ENCODE measurements around the gene YIPF6. TPM values are rescaled to one million over a fixed set of nuclear protein-coding genes. Genes with fewer than 3 reads are reported as not detected.
"Not testable (repeated sequence)": the region's sequence is repeated elsewhere in the genome, so short reads cannot be mapped to it uniquely, and the experiment has no call there.

The YIPF6 gene
- total RNA-seq, 6 experiments from 2014 or later = 35.5 to 46.2 (median 38.0) TPM

DNA sequence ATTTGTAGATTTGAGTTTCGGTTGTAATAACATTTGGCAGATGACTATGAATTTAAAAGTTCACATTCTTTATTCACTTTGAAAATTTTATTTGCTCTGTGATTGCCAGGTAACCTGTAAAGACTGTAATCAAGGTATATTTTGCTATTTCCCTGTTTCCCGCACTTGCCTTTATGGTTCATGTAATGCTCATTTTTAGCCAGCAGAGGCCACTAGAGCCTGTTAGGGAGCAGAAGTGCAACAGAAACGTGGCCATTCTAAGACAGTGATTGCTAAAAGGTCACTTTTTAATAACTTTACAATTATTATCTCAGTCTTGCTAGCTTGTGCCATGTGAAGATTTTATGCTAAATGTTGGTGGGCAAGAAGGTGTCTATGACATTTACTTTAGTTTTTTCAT lies 12.4 kb downstream of the YIPF6 start:
- H3K36me3 Mint-ChIP-seq (ENCODE audit: low read depth) = no peaks in the 10 kb centered on the region
- no peak overlapping the region for H3K27ac Mint-ChIP-seq
- no peak overlapping the region for H3K4me3 Mint-ChIP-seq
- peaks cover 1% of the 10 kb centered on the region for H3K27me3 Mint-ChIP-seq (ENCODE audit: insufficient read depth)
- TF ChIP-seq, protein P1, sequence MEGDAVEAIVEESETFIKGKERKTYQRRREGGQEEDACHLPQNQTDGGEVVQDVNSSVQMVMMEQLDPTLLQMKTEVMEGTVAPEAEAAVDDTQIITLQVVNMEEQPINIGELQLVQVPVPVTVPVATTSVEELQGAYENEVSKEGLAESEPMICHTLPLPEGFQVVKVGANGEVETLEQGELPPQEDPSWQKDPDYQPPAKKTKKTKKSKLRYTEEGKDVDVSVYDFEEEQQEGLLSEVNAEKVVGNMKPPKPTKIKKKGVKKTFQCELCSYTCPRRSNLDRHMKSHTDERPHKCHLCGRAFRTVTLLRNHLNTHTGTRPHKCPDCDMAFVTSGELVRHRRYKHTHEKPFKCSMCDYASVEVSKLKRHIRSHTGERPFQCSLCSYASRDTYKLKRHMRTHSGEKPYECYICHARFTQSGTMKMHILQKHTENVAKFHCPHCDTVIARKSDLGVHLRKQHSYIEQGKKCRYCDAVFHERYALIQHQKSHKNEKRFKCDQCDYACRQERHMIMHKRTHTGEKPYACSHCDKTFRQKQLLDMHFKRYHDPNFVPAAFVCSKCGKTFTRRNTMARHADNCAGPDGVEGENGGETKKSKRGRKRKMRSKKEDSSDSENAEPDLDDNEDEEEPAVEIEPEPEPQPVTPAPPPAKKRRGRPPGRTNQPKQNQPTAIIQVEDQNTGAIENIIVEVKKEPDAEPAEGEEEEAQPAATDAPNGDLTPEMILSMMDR (IDR thresholded peaks at IDR 0.05) = peak; percentile 82
- no peaks in the 10 kb centered on the region for H3K9me3 Mint-ChIP-seq
- H3K4me1 Mint-ChIP-seq (ENCODE audit: low read depth) = peaks cover 18% of the 10 kb centered on the region
- no peak for DNase-seq

DNA sequence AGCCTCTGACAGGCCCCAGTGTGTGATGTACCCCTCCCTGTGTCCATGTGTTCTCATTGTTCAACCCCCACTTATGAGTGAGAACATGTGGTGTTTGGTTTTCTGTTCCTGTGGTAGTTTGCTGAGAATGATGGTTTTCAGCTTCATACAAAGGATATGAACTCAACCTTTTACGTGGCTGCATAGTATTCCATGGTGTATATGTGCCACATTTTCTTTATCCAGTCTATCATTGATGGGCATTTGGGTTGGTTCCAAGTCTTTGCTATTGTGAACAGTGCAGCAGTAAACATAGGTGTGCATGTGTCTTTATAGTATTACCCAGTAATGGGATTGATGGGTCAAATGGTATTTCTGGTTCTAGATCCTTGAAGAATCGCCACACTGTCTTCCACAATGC lies 25.8 kb downstream of the YIPF6 start:
- peaks cover 37% of the 10 kb centered on the region for H3K36me3 Mint-ChIP-seq (ENCODE audit: low read depth)
- not testable (repeated sequence) for H3K9me3 Mint-ChIP-seq; H3K27me3 Mint-ChIP-seq (ENCODE audit: insufficient read depth)

DNA sequence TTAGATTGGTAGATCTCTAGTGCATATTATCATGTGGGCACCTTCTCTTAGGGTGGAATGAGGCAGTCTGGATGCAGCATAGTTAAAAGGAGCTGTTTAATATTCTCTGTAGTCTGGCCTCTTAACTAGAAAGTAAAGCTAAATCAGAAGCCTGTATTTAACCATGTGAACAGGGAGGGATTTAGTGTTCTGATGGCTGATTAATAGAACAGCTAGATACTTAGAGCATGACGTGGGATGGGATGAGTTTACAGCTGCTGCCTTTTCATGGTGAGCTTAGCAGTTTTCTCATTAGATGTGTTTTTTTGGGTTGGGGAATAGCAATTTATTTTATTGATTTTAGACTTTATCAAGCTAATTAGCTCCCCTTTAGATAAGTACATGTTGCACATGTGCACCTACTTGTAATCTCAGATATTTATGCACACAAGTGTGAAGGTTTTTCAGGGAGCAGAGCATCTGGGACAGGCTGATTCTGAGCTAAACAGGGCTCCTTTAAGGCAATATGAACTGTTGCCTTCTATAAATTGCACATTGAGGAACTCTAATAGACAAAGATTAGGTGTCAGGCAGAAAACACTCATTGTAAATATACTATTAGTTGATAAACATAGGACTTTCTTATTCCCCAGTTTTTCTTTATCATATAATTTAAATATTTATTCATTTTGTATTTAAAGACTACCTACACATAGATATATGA lies 34.1 kb downstream of the YIPF6 start:
- Mint-ChIP-seq H3K27ac (no peak overlapping the region; the same call in 1 of the 2 replicates), H3K9me3 (no peaks in the 10 kb centered on the region), H3K4me1 (ENCODE audit: low read depth) (peaks cover 7% of the 10 kb centered on the region; the same call in 1 of the 2 replicates), H3K36me3 (ENCODE audit: low read depth) (peaks cover 5% of the 10 kb centered on the region), H3K27me3 (ENCODE audit: insufficient read depth) (peaks cover under 1% of the 10 kb centered on the region; the same call in 1 of the 2 replicates), H3K4me3 (no peak overlapping the region)
- DNase-seq = peak; percentile 40
- TF ChIP-seq, protein P1 (IDR thresholded peaks at IDR 0.05) = no peak

More for the DNA sequence above, 25.8 kb downstream of the YIPF6 start:
- H3K4me3 Mint-ChIP-seq; H3K4me1 Mint-ChIP-seq (ENCODE audit: low read depth); DNase-seq; H3K27ac Mint-ChIP-seq: not testable (repeated sequence)

DNA sequence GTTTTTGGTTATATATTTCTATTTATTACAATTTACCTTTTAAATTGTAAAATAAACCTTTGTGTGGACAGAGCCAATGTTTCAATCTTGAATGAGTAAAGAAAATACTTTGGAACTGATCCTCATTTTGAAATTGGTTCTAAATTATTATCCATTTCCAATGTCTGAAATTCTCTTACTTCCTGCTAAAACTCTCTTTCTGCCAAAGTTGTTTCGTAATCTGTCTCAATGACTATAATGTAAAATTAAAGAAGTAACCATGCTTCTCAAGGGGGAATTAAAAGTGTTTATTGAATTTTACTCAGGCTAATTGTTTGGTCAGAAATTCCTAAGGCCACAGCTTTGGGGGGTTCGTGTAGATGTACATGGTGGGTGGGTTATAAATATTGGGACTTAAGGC lies 34.8 kb downstream of the YIPF6 start:
- Mint-ChIP-seq H3K36me3 (ENCODE audit: low read depth) (peaks cover 5% of the 10 kb centered on the region), H3K4me3 (no peak overlapping the region), H3K27me3 (ENCODE audit: insufficient read depth) (peaks cover 2% of the 10 kb centered on the region; the same call in 1 of the 2 replicates), H3K27ac (no peak overlapping the region), H3K4me1 (ENCODE audit: low read depth) (peaks cover 7% of the 10 kb centered on the region; the same call in 1 of the 2 replicates), H3K9me3 (no peaks in the 10 kb centered on the region)
- TF ChIP-seq, protein P1 (IDR thresholded peaks at IDR 0.05) = no peak
- no peak for DNase-seq

DNA sequence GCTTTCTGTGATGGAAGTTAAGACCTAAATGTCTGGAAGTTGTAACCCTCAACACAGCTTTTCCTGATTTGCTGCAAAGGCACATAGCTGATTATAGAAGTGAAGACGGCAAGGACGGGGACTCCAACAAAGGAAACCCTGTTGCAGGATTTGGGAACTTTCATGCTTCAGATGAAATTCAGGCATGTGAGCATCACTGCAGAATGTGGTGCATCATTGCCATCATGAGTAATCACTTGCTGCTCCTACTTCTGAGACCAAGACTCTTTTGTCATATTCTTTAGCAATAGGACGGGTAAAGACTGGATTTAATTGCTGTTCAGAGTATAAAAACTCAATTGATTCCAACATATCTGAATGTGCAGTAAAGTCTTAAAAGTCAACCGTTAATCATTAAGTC lies 35.8 kb downstream of the YIPF6 start:
- H3K36me3 Mint-ChIP-seq (ENCODE audit: low read depth) = no peaks in the 10 kb centered on the region
- H3K27me3 Mint-ChIP-seq (ENCODE audit: insufficient read depth) = peaks cover 2% of the 10 kb centered on the region; the same call in 1 of the 2 replicates
- no peak overlapping the region for H3K4me3 Mint-ChIP-seq
- no peak for DNase-seq
- TF ChIP-seq, protein P1 (IDR thresholded peaks at IDR 0.05) = no peak
- no peak overlapping the region for H3K27ac Mint-ChIP-seq
- peaks cover 7% of the 10 kb centered on the region; the same call in 1 of the 2 replicates for H3K4me1 Mint-ChIP-seq (ENCODE audit: low read depth)
- no peaks in the 10 kb centered on the region for H3K9me3 Mint-ChIP-seq

DNA sequence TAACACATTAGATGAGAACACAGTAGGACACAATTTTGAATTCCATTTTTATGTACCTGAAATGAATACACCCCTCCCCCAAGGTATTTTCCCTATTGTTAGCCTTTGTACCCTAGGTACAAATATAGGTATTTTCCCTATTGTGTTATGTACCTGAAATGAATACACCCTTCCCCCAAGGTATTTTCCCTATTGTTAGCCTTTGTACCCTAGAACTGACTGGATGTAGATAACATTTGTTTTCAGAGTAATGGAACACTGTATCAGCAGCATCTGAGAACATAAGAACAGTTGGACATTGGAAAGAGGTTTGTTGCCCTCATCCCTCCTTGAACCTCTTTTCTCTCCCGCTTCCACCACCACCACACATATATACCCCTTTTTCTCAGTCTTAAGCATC lies 37.6 kb downstream of the YIPF6 start:
- Mint-ChIP-seq H3K9me3 (no peaks in the 10 kb centered on the region), H3K4me3 (no peak overlapping the region), H3K27me3 (ENCODE audit: insufficient read depth) (peaks cover 2% of the 10 kb centered on the region; the same call in 1 of the 2 replicates), H3K27ac (no peak overlapping the region), H3K36me3 (ENCODE audit: low read depth) (no peaks in the 10 kb centered on the region), H3K4me1 (ENCODE audit: low read depth) (peaks cover 7% of the 10 kb centered on the region; the same call in 1 of the 2 replicates)
- no peak for DNase-seq
- TF ChIP-seq, protein P1 (IDR thresholded peaks at IDR 0.05) = no peak
